ENCODE measurements around the gene CLINT1. TPM values are rescaled to one million over a fixed set of nuclear protein-coding genes. Genes with fewer than 3 reads are reported as not detected.

Gene CLINT1
- total RNA-seq, 5 donors from 2014 or later (not counting 1 experiment from before 2014, with no cell fraction given) = 61.1 to 78.6 (median 63.6) TPM

Other genes starting within 250 kb of the CLINT1 start
- under 1 TPM in 3 of 5 donors, not detected in 2; 0.10 to 0.44 (median 0.13) TPM for gene SOX30, start 206.7 kb downstream of the CLINT1 start, total RNA-seq
- not detected for gene C5orf52, start 187.6 kb downstream of the CLINT1 start, total RNA-seq
- 10 to 100 TPM in 2 of 5 donors, 1 to 10 TPM in 3; 8.9 to 10.9 (median 9.4) TPM for gene THG1L, start 127.7 kb downstream of the CLINT1 start, total RNA-seq
- 1 to 10 TPM; 1.7 to 4.2 (median 3.9) TPM for gene LSM11, start 115.4 kb downstream of the CLINT1 start, total RNA-seq